Measurements from ENCODE around the gene TMEM237.

TMEM237 gene

GRCh38 chr2:201642086-201642578 is 1.2 kb downstream of the TMEM237 start:
- DNase-seq (ENCODE audit: low read depth in 2 of 2) = no peak

- no peak for DNase-seq (ENCODE audit: low read depth in 2 of 2)
Observed at GRCh38 chr2:201639205-201639604, 4.1 kb downstream of the TMEM237 start.

DNA sequence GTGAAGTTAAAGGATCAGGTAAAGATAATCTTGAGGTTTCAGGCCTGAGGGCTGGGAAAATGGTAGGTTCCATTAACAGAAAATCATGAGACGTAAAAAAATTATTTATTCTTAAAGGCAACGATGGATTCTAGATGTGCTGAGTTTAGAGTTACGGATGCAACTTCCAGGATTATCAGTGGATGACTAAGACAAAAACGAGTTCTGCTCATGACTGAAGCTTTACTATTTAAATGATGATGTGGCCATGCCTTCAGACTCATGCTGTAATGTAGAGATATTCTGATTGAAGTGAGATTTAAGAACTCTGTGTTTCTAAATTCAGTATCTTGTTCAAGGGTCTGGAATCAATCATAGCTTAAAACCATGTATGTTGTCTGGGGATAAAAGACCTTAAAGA is 5.0 kb downstream of the TMEM237 start:
- no peak for DNase-seq (ENCODE audit: low read depth in 2 of 2)

GRCh38 chr2:201633661-201634249 is 9.5 kb downstream of the TMEM237 start:
- no peak for DNase-seq (ENCODE audit: low read depth in 2 of 2)

- DNase-seq (ENCODE audit: low read depth in 2 of 2) = no peak
Observed at GRCh38 chr2:201631041-201631440, 12.3 kb downstream of the TMEM237 start.

DNA sequence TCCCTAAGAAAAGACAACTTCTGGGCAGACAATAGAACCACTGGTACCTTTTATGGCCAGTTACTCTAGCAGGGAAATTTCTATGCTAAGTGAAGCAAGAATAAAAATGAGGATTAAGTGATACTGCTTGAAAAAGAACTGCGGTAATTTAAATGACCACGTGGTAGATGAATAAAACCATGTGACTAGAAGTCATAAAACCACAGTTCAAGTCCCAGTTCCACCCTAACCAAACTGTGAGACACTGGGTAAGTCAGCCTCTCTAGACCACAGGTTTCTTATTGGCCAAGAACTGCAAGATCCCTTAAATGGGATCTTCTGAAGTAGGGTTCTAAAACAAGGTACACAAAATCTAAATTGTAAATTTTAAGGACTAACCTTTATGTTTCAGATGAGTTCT is 12.7 kb downstream of the TMEM237 start:
- DNase-seq (ENCODE audit: low read depth in 2 of 2) = no peak

DNA sequence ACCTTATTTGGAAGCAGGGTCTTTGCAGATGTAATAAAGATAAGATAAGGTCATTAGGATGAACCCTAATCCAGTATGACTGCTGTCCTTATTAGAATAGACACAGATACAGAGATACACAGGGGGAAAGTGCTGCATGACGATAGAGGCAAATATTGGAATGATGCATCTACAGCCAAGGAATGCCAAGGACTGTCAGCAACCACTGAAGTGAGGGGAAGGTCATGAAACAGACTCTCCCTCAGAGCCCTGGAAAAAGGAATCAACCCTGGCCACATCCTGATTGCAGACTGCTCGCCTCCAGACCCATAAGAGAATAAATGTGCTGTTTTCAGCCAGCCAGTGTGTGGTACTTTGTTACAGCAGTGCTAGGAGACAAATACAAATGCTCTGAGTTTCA is 14.8 kb downstream of the TMEM237 start:
- DNase-seq (ENCODE audit: low read depth in 2 of 2) = no peak

DNA sequence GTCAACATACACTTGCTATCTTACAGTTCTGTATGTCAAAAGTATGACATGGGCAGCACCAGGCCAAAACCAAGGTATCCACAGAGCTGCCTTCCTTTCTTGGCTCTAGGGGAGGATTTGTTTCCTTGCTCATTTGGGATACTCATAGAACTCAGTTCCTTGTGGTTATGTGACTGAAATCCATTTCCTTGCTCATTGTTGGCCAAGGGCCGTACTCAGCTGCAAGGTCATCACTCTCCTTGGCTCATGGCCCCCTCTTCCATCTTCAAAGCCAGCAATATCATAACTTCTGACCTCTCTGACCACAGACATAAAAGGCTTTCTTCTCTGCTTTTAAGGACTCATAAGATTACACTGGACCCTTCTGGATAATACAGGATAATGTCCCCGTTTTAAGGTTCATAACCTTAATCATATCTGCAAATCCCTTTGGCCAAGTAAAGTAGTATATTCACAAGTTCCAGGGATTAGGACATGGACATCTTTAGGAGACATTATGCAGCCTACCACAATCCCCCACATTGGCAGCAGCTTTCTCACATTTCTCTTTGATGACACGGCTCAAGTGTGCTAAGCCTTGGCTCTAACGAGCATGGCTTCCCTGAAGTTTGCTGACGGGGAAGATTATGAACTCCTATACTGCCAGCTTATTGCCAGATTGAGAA is 20.9 kb downstream of the TMEM237 start:
- no peak for DNase-seq (ENCODE audit: low read depth in 2 of 2)

DNA sequence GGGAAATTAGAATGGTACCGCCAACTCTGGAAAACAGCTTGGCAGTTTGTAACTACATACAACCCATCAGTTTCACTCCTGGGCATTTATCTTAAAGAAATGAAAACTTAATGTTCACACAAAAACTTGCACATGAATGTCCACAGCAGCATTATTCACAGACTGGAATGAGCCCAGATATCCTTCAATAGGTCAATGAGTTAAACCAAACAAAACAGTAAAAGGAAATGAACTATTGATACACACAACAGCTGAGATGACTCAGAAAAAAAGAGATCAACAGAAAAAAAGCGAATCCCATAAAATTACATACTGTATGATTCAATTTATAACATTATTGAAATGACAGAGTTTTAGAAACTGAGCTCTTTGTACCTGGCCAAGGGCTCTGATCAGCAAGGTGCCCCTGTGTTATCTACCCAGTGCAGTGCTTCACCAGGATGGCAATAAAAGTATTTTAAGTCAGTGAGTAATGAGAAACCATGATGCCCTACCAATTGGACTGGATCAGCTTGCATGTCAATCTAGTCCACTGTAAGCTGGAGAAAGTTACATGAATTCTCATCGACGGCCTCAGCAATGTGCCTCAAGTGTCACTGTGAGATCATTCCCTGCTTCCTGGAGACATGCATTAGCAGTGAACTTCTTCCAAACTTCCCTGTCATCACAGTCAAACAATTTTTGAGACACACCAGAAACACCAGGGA is 21.9 kb downstream of the TMEM237 start:
- DNase-seq (ENCODE audit: low read depth in 2 of 2) = no peak

GRCh38 chr2:201618744-201619662 is 24.3 kb downstream of the TMEM237 start:
- DNase-seq (ENCODE audit: low read depth in 2 of 2) = no peak

GRCh38 chr2:201608021-201608420 is 35.3 kb downstream of the TMEM237 start:
- DNase-seq (ENCODE audit: low read depth in 2 of 2) = no peak

DNA sequence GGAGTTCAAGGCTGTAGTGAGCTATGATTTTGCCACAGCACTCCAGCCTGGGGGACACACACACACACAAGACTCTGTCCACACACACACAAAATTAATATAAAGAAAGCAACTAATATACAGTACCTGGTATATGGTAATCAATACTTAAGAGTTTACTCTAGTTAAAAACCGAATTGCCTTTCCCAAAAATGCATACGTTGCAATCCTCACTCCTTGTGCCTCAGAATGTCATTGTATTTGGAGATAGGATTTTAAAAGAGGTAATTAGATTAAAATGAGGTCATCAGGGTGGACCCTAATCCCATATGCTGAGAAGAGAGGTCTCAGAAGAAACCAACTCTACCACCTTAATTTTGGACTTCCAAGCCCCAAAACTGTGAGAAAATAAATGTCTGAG is 35.7 kb downstream of the TMEM237 start:
- DNase-seq (ENCODE audit: low read depth in 2 of 2) = no peak

- DNase-seq (ENCODE audit: low read depth in 2 of 2) = no peak
Observed at GRCh38 chr2:201600906-201601305, 42.4 kb downstream of the TMEM237 start.

DNA sequence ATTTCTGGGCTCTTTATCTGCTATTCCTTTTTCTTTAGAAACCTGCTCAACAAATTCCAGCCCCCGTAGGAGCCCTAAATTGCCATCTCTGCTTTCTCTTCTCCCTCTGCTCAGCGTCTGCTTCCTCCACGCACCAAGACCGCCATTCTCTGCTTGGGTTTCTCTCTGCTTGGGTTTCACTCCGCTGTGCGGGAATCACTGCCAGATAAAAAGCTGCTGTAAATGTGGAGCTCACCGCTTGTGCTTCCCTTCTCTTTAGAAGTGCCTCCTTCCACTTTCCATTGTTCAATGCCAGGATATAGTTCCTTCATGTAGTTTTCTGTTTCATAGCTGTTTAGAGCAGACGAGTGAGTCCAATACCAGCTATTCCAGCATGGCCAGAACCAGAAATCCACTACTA is 45.9 kb downstream of the TMEM237 start:
- DNase-seq (ENCODE audit: low read depth in 2 of 2) = no peak

- no peak for DNase-seq (ENCODE audit: low read depth in 2 of 2)
Observed at GRCh38 chr2:201580486-201580885, 62.8 kb downstream of the TMEM237 start.

DNA sequence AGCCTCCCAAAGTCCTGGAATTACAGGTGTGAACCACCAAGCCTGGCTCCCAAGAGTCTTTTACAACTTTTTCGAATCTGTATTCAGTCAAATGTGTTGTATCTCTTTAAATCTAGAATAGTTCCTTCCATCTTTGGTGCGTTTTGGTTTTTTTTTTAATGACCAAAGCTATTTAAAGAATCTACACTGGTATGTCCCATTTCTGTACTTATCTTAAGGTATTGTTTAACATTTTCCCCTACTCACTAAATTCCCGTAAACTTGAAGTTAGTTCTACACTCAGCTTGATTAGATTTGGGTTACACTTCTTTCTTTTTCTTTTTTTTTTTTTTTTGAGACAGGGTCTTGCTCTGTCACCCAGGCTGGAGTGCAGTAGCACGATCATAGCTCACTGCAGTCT is 63.8 kb downstream of the TMEM237 start:
- no peak for DNase-seq (ENCODE audit: low read depth in 2 of 2)

GRCh38 chr2:201575971-201576370 is 67.3 kb downstream of the TMEM237 start:
- no peak for DNase-seq (ENCODE audit: low read depth in 2 of 2)

DNA sequence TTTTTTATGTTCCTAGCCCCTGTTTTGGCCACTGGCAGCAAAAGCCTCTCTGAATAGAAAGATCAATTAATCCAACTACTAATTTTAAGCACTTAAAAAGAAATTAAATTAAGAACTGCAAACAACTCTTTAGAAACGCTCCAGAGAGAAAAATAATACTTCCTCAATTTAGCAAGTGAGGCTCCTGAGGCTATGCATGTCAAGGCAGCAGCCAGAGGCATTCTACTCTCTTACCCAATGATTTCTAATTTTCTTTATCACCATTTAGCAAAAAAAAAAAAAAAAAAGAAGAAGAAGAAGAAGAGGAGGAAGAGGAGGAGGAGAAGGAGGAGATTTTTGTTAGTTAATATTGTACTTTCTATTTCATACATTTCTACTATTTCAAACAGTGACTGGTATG is 68.5 kb downstream of the TMEM237 start:
- no peak for DNase-seq (ENCODE audit: low read depth in 2 of 2)

DNA sequence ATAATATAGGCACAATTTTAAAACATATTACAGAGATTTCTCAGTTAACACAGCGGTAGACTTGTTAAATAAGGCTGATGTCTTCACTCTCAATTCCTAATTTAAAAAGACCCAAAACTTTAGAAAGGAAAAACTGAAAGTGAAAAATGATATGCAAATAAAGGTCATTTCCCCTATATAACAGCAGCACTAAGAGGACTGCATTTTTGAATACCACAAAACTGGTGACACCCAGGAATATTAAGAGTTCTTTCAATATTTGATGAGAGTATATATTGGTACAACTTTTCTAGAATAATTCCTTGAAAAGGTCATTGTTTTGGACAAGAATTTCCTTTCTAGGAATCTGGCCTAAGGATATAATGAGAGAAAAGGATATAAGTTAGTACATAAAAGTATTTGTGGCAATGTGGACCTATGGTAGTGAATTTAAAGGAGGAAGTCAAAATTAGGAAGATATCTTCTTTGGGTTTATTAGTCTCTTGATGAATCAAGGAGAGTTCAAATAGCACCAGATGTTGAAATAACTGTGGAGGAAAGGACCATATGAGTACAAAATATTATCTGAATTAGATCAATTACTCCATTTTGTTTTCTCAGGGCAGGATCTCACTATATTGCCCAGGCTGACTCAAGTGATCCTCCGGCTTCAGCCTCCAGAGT is 70.3 kb downstream of the TMEM237 start:
- no peak for DNase-seq (ENCODE audit: low read depth in 2 of 2)

Measured in stimulated activated CD4-positive, alpha-beta T cell treated with anti-CD3 and anti-CD28 coated beads, Interleukin-1b, Interleukin-23, amount 100 ng/mL, for 1 hour (primary cell).